GM18507 (cell line): ENCODE results near the gene OR56A3.
"Not testable (repeated sequence)": the region's sequence is repeated elsewhere in the genome, so short reads cannot be mapped to it uniquely, and the experiment has no call there.

Source experiments
- DNase-seq: peaks from one replicate; pipeline ENCODE4 v3.0.0; 2011; ENCODE audit warnings: low read depth; ENCODE audit not compliant: insufficient read length; ENCODE audit errors: extremely low spot score
- FAIRE-seq: peaks from 2 replicates; lab custom pipeline; 2011; peaks lifted over from hg19 to GRCh38; lab: Jason Lieb, UNC

OR56A3 gene, protein sequence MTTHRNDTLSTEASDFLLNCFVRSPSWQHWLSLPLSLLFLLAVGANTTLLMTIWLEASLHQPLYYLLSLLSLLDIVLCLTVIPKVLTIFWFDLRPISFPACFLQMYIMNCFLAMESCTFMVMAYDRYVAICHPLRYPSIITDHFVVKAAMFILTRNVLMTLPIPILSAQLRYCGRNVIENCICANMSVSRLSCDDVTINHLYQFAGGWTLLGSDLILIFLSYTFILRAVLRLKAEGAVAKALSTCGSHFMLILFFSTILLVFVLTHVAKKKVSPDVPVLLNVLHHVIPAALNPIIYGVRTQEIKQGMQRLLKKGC

DNA sequence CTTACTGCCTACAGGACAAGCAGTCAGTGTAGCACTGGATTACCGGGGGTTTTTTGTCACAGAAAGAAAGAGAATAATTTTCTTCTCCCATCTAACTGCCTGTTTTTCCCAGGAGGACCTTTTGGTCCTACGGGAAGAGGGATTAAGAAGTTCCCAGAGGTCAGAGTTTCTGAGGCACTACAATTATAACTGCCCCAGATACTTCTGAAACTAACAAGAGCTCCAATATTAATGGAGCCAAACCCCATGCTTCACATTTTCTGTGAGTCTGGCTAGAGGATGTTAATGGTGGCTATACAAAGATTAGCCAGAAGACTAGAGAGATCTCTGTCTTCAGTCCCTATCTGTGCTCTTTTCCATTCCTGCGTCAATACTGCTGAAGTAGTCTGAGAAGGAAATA, at the start of gene OR56A3:
Gene OR56A3, plus strand, starts transcription at position 301 of the 400 bp plus-strand sequence. CDS start 5,096 bp downstream, outside the sequence.
- DNase-seq (no peak), FAIRE-seq (no peak)

DNA sequence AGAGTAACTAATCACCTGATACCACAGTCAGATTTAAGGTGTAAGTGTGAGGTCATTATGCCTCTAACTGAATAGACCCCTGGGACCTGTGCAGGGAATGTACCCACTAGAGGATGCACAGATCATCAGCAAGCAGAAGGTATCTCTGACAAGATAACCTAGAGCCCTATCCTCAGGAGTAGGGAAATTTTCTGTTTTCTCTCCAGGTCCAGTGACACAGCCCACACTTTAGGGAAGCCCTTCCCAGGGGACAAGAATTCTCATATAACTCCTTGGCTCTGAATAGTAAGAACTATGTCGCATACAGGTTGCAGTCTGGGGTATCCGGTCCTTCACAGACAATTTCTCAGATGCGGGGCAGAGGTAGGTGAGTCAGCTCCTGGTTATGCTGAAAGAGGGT, 49.1 kb upstream of the OR56A3 start, which contains the start of gene OR52E5:
Gene OR52E5, plus strand, starts transcription at position 301 of the 400 bp plus-strand sequence. CDS start 7,569 bp downstream, outside the sequence.
- no peak for FAIRE-seq
- DNase-seq: no peak

DNA sequence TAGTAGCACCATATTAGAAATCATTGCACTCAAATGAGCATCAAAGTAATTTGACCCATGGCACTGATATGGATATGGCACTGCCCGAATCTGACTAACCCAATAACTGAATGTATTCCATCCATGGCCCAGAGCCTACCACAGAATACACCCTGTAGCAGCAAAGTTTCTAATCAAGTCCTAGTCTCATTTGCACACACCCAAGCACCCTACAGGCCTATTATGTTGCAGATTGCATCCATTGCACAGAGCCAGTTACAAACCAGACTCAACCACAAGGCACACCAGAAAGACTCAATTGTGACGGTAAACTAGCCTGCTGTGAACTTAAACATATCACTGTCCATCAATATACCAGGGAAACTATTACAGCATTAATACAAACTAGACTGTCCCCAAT, 42.5 kb upstream of the OR56A3 start:
- no peak for FAIRE-seq
- DNase-seq: no peak

DNA sequence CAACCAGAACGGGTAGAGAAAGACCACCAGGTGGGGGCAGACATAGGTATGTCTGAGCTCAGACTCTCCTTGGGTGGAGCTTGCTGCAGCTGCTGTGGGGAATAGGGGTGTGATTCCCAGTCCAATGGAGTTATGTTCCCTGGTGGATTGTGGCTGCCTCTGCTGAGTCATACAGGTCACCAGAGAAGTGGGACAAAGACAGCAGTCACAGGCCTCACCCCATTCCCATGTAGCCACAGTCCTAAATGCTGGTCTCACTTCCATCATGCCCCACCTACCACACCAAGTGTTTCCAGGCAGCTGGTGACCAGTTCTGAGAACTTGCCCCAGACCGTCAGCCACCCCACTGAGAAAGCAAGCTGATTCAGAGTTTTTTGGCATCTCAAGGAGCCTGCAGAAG, 31.5 kb upstream of the OR56A3 start:
- FAIRE-seq (no peak), DNase-seq (no peak)

DNA sequence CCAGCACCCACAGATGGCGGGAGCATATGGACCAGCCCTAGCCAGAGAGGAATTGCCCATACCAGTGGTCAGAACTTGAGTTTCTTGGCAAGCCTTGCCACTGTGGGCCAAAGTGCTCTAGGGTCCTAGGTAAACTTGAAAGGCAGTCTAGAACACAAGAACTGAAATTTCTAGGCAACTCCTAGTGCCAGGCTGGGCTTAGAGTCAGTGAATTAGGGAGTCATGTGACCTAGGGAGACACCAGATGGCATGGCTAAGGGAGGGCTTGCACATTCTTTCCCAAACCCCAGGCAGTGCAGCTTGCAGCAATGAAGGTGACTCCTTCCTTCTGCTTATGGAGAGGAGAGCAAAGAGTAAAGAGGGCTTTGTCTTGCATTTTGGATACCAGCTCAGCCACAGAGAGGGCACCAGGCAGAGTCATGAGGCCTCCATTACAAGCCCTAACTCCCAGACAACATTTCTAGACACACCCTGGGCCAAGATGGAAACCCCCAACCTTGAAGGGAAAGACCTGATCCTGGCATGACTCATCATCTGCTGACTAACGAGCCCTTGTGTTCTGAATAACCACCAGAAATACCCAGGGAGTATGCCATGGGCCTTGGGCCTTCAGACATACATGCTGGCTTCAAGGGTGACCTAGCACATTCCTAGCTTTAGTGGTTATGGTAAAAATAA, 19.2 kb upstream of the OR56A3 start:
- no peak for FAIRE-seq
- DNase-seq: no peak

DNA sequence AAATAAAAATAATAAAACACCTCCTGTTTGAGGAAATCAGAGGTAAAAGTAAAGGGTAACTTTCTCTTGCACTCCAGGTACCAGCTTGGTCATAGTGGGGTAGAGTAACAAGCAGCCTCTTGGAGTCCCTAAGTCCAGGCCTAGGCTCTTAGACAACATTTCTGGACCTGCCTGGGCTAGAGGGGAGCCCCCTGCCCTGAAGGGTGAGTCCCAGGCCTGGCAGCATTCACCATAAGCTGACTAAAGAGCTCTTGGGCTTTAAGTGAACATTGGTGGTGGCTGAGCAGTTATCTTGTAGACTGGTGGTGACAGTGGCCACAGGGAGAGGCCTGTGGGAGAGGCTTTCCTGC, 18.6 kb upstream of the OR56A3 start:
- FAIRE-seq: no peak
- DNase-seq: no peak

DNA sequence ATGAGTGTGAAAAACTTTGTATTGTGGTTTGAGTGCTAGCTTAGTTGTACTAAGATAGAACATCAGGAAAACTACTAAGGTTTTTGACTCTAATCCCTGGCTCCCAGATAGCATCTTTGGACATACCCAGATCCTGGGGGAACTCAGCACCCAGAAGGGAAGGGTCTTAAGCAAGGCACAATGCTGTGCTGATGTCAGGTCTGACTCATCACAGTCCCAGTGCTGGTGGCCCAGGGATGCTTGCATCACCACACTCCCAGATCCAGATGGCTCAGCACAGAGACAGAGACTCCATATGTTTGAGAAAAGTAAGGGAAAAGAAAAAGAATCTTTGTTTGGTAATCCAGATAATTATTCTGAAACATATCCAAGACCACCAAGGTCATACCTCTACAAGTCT, 18.3 kb upstream of the OR56A3 start:
- no peak for FAIRE-seq
- no peak for DNase-seq

DNA sequence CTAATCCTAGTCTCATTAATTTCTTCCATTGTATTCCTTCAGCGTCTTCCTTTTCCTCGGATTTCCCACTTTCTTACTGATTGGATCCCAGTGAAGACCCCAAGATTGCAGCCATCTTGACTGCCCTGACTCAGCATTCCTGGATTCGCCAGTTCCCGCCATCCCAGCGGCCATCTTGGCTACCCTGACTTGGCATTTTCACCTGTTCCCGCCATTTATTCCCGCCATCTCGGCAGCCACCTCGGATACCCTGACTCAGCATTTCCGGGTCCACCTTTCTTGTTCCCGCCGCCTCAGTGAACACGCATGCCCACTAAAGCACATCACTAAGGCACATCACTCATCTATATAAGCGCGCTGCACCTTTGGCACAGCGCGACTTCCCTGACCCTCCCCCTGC, 13.8 kb upstream of the OR56A3 start:
- DNase-seq: no peak
- FAIRE-seq: no peak

DNA sequence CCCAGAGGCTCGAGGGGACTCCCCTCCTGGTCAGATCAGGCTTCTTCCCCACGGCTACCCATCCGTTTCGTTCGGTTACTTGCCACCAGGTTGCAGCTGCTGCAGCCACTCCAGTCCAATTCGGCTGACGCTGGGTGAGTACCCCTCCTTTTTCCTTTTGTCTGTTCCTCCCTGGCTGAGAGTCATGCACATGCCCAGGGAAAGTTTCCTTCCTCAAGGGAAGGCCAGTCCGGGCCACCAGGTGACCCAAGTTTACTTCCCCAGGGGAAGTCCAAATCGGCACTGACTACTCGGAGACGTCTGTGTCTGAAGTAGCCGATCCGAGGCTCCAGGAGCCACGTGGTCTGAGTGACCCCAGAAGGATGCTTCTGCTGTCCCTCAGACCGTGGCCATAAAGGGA, 13.2 kb upstream of the OR56A3 start:
- FAIRE-seq: no peak
- DNase-seq: no peak

DNA sequence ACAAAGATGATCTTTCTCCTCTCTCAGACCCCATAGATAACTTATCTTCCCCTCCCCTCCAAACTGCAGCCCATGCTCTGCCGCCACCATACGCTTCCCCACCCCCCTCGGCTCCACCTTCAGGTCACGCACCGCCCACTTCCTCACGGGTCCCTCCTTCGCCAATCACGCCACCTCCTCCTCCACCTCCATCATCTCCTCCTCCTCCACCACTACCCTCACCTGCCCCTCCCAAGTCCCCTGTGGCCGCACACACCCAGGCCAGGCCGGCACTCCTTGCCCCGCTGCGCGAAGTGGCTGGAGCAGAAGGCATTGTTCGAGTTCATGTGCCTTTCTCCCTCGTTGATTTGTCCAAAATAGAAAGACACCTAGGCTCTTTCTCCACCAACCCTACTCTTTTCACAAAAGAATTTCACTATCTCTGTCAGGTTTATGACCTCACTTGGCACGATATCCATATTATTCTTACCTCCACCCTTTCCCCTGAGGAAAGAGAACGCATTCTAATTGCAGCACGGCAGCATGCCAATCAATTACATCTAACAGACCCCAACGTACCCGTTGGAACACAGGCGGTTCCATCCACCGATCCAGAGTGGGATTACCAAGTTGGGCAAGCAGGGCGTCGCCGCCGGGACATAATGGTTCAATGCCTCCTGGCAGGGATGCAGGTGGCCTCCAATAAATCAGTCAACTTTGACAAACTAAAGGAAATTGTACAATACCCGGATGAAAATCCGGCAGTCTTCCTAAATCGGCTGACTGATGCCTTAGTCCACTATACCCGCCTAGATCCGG, 12.3 kb upstream of the OR56A3 start:
- FAIRE-seq (no peak), DNase-seq (no peak)

DNA sequence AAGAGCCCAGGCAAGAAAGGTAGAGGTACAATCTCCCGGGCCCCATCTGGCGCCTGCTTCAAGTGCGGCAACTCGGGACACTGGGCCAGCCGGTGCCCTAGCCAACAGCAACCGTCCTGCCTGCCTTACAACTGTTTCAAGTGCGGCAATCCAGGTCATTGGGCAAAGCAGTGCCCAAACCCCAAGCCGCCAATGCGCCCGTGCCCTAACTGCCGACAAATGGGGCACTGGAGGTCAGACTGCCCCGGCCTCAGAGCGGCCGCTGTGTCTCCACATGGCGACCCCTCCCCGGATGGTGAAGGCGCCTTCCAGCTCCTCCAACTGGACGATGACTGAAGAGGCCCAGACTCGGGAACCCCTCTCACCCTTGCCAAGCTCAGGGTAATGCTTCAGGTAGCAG, 11.4 kb upstream of the OR56A3 start:
- no peak for DNase-seq
- no peak for FAIRE-seq

DNA sequence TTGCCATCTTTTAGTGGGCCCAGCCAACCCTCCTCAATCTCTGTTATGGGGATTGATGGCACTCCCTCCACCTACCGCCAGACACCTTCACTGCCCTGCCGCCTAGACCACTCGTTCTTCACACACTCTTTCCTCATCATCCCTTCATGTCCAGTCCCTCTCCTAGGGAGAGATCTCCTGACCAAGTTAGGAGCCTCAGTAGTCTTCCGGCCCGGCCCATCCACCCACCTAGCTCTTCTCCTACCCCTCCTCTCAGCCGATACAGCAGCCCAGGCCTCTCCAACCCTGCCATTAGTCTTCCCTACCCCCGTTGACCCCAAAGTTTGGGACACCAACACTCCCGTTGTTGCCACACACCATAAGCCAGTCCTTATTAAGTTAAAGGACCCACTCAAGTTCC, 11.0 kb upstream of the OR56A3 start:
- DNase-seq (no peak), FAIRE-seq (no peak)

DNA sequence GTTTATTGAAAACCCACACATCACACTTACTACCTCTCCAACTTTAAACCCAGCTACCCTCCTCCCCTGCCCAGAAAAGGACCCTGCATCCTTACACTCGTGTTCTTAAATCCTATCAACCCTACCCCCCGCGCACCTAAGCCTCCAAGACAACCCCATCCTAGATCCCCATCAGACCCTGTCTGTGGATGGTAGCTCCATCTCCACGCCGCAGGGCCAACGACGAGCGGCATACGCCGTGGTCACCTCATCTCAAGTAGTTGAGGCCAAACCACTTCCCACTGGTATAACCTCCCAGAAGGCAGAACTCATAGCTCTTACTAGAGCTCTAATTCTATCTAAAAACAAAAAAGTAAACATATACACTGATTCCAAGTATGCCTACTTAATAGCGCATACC, 9.4 kb upstream of the OR56A3 start:
- FAIRE-seq (no peak), DNase-seq (no peak)

DNA sequence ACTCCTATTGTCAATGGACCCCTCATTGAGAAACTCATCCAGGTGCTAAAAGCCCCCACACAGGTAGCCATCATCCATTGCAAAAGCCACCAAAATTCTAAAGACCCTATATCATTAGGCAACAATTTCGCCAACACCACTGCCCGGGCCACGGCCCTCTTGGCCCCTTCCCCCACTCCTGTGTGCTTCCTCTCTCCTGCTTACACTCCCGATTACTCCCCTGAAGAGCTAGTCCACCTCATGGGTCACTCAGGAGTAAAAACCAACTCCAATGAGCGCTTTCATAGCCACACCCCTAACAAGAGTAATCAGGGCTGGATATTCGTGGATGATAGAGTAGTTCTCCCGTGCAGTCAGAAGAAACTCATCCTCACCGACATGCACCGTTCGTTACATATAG, 8.9 kb upstream of the OR56A3 start:
- no peak for FAIRE-seq
- DNase-seq: no peak

DNA sequence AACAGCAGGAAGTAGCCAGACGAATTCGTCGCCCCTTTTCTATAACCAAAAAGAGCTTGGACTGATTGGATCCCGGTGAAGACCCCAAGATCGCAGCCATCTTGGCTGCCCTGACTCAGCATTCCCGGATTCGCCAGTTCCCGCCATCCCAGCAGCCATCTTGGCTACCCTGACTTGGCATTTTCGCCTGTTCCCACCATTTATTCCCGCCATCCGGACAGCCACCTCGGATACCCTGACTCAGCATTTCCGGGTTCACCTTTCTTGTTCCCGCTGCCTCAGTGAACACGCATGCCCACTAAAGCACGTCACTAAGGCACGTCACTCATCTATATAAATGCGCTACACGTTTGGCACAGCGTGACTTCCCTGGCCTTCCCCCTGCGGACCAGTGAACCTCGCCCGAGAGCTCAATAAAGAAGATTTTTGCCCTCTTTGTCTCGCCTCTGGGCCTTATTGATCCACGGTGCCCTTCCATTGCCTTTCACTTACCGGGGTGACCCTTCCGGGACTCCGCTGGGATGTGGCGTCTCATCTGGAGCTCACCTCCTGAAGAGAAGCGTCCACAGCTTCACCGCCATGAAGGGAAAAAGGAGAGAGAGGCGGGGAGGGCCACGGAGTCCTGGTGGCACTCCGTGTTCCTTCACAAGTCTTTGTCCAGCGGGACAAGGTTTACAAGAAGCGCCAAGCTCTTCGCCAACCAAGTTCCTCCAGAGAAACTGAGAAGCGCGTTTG, 4.0 kb upstream of the OR56A3 start:
- DNase-seq (no peak), FAIRE-seq (no peak)

DNA sequence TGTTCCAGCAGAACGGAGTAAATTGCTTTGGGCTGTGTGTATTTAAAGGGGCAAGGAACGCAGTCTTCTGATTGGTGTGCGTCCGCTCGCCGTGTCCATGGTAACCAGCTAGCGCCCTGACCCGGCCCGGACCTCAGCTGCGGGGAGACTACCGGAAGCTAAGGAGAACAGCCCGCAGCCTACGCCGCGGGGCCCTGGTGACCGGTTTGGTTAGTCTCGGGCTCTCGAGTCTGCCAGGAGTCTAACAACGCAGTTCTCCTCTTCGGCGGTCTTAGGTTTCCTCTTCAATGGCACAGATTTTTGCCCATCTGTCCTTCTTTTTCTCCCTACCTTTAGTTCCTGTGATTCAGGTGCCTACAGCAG, 3.5 kb upstream of the OR56A3 start:
- DNase-seq: no peak
- FAIRE-seq: no peak

DNA sequence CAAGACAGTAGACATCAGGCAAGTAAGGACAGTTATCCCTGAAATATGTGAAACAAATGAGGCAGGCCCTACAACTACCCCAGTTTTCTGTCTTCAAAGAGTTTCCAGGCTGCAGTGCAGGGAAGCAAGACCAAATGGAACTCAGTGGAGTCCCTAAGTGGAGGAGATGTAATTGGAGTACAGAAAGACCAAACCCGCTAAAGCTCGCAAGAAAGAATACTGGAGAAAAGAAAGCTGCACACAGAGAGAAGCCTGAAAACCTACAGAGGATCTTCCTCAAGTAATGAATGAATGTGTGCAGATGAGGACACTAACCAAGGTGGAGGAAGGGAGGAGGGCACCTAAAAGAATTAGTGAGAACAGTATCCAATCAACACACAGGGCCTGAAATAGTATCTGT, 1.3 kb upstream of the OR56A3 start:
- DNase-seq (no peak), FAIRE-seq (no peak)

DNA sequence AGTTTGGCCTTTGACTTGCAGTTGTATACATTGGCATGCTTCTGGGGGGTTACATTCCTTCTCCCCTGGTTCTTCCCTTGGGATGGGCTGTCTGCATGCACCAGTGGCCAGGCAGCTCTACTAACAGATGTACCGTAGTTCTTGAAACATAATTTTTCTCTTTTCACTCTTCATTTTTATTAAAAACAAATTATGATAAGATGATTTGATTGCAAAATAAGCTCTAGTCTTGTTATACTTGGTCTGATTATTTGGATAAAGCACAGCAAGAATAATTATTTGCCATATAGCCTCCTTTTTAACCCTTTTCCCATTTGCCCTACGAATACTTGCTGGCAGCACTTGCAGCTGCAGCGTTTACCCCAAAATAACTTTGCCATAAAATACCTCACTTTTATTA, 13.5 kb downstream of the OR56A3 start:
- no peak for DNase-seq
- no peak for FAIRE-seq

DNA sequence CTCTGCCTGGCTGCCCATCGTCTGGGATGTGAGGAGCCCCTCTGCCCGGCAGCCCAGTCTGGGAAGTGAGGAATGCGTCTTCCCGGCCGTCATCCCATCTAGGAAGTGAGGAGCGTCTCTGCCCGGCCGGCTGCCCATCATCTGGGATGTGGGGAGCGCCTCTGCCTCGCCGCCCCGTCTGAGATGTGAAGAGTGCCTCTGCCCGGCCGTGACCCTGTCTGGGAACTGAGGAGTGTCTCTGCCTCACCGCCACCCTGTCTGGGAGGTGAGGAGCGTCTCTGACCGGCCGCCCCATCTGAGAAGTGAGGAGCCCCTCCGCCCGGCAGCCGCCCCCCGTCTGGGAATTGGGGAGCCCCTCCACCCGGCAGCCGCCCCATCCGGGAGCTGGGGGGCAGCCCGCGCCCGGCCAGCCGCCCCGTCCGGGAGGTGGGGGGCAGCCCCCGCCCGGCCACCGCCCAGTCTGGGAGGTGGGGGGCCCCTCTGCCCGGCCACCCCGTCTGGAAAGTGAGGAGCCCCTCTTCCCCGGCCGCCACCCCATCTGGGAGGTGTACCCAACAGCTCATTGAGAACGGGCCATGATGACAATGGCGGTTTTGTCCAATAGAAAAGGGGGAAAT, 18.8 kb downstream of the OR56A3 start:
- DNase-seq, FAIRE-seq: not testable (repeated sequence)

DNA sequence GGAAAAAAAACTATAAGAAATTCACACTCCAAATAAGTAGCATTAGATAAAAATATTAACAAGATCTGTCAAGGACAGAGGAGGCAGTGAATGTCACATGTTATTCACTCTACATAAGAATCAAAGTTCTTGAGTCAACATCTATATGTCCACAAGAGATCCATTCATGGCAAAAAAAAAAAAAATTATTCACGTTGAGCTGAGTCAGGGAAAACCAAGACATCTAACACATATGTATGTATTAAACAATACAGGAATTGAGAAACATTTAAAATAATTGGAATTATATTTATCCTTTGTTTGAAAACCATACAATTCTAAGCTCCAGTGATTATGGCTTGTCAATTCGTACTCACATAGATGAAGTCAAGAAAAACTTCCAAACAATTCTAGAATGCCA, 24.9 kb downstream of the OR56A3 start:
- FAIRE-seq (no peak), DNase-seq (no peak)
